Daoy (cell line): ENCODE measurements around the gene ACCSL. TPM values are rescaled to one million over a fixed set of nuclear protein-coding genes. Genes with fewer than 3 reads are reported as not detected.

Experiments
- DNase-seq: peaks from one replicate; pipeline ENCODE4 v3.0.0-alpha.2; 2015; ENCODE audit warnings: low read depth
- total RNA-seq: library from RNA; depleted of rRNA; stranded (reverse); fragments of >200 nt; shearing (Covaris generic); gene quantifications from 2 replicates; pipeline ENCODE4 v1.2.3, GENCODE V29; 2014; rRNA removed

ACCSL gene
- total RNA-seq = not detected in 2 replicates

DNA sequence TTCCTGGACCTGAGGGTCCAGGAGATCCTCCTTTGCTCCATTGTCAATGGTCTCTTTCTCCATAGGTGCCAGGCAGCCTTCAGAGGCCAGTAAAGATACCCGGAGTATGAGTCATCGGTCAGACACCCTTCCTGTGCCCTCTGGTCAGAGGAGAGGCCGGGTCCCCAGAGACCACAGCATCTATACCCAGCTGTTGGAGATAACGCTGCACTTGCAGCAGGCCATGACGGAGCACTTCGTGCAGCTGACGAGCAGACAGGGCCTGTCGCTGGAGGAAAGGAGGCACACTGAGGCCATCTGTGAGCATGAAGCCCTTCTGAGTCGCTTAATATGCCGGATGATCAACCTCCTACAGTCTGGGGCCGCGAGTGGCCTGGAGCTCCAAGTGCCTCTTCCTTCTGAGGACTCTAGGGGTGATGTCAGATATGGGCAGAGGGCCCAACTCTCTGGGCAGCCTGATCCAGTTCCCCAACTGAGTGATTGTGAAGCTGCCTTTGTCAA is at the start of gene ACCSL:
Gene ACCSL, plus strand, starts transcription at position 51 of the 501 bp plus-strand sequence. Its CDS starts 56 bp downstream, at position 107.
- no peak for DNase-seq

DNA sequence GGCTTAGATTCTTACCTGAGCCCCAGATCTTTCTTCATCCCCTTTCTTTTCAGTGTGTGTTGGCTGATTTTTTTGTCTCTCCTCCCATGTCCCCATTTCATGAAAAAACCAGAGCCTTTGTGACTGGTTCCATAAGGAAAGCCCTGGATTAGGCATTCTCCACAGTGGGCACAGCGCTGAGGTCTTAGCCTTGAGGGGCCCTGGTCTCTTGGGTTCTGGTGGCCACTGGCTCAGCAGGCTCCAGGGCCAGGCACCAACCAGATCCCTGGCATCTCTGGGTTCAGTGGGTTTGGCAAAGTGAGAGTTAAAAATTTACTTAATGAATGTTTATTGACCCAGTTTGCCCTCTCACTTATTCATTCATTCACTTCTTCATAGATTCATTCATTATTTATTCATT is 49.5 kb upstream of the ACCSL start:
- no peak for DNase-seq

DNA sequence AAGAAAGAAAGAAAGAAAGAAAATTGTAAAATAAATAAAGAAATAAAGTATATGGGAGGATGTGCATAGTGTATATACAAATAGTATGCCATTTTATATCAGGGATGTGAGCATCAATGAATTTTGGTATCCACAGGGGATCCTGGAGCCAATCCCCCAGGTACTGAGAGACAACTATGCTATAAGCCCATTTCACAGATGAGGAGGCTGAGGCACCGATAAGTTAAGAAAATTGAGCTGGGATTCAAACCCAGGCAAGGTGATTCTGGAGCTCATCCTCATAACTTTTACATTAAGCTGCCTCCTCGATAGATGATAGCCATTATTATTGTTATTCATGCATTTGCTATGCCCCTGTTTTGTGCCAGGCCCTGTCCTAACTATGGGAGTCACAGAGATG is 47.0 kb upstream of the ACCSL start:
- DNase-seq = no peak

DNA sequence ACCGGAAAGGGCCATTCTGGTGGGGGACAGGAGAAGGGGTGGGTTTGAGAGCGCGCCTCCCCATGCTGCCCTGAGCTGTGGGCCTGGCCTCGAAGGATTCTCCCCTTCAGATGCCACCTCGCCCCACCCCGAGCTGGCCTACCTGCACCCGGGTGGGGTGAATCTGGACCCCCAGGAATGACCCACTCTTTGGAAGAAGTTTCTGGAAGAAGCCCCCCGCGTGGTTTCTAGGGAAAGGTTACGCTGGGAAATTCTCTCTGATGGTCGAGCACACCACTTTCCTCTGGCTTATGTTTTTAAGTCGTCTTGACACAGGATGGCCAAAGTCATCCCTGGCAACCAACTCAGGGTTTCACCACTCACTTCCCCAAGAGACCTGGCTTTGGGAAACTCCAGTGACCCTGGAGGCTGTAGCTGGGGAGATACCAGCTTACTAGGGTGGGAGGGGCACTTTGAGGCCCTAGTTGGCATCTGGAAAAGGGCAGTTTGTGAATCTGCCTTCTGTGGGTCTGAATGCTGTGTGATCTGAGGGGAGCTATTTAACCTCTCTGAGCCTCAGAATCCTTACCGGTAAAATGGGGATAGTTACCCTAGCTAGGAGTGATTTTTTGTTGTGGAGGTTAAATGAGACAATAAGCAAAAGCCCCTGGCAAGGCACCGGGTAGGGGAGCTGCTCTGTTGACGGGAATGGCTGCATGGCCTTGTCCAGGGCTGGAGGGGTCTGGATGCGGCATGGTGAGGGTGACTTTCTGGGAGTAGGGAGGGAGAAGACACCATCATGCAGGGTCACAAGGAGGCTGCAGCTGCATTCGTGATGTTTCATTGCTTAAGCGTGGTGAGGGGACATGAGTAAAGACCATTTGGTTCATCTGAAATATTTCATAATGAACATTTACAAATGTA is 45.3 kb upstream of the ACCSL start:
- DNase-seq = no peak

DNA sequence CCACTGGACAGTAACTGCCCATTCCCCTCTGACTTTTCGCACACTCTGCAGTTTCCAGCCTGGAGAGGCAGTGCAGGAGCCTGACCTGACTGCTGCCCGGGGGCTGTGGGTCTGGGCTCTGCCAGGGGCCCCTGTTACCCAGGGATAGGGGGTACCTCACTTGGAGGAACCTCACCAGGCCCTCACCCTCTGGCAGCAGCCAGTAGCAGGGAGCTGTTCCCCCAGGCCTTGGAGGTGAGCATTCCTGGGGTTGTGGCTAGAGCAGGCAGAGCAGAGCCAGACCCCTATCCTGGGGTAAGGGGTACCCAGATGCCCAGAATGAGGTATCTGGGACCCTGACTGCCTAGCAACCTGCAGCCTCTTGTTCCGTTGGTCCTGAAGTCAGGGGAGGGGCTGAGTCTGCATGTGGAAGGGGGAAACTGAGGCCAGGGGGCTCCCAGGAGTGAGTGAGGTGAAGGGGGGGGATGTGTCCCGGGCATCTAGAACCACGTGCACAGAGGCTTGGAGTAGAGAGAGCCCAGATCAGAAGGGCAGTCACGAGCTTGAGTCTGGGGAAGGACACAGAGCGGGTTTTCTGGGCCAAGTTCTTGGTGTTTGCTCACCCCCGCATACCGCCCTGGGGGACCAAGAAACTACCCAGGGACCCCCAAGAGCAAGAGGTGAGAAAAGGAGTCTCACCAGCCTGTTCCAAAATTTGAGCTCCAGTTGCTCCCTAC is 43.9 kb upstream of the ACCSL start:
- DNase-seq = no peak

DNA sequence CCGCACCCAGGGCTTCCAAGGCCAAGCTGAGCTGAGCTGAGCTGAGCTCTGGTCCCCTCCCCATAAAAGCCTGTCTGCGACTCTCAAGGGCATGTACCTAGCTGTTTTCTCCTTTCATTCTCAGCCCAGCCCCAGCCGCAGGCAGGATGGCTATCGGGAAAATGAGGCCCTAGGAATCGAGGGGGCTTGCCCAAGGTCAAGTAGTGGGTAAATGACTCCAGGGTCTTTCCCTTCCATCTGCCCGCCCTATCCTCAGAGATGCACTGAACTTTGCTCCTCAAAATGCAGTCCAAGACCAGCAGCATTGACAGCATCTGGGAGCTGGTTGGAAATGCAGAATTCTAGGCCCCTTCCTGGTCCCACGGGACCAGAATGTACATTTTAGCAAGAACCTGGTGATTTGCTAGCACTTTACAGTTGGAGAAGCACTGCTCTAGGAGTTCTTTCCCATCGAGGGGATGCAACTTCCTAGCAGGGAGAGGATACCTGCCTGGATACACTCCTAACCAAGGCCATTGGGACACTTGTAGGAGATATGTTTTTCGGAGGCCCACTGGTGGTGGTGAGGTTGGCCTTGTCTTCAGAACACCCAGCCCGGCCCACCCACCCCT is 43.2 kb upstream of the ACCSL start:
- no peak for DNase-seq

DNA sequence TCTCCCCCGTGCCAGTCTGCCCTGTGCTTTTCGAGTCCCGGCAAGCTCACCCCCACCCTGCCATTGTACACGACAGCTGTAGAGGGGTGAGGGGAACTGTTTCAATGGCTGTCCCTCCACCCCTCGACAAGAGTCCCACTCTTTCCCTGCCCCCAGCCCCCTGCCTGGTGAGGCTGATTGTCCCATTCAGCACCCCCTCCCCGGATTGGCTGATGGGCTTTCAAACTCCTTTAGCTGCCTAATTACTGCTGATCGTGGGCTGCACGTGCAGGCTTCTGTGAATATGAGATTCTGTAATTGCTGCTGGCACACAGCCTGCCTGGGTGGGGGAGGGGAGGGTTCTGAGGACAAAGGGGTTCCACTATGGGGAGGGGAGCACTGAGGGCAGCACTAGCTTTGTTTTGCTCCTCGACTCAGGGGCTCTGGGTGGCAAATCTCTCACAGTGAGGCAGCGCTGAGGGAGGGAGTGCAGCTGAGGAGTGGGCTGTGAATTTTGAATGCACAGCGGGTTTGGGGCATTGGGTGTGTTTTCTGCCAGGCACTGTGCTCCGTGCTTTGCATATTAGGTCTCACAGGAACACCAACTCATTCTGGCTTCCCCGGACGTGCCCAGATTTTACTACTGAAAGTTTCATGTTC is 42.6 kb upstream of the ACCSL start:
- no peak for DNase-seq

DNA sequence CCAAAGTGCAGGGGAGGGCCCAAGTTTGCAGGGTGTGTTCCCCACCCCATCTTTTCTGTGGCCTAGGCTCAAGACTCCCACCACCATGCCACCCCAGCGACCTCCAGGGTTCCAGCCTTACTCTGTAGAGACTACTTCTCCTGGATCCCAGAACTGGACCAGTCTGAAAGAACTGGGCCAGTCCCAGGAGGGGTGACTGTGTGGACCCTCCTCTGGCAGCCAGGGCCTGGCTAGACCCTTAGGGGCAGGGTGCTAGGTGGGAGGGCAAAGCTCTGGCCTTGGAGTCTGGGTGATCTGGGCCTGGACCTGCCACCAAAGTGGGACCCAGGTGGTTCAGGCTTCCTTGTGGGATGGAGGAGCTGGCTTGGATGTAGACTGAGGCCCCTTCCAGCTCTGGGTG is 41.8 kb upstream of the ACCSL start:
- no peak for DNase-seq

DNA sequence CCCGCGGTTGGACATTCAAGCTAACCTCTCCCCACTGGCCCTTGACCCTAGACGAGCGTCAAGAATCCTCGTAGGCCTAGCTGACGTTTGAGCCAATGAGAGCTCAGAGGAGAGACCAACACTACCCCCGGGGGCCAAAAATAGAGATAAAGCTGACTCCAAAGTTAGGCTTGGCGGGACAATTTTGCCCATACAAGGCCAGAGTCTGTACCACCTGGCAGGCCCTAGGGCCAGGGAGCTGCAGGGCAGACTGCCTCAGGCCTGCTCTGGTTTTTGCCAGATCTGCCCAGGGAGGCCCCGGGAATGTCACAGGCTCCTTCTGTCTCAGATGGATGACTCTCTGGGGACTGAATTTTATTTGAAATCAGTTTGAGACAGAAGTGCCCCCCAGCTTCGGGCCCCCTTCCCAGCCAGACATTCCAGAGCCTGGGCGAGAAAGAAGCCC is 40.8 kb upstream of the ACCSL start:
- DNase-seq = no peak

DNA sequence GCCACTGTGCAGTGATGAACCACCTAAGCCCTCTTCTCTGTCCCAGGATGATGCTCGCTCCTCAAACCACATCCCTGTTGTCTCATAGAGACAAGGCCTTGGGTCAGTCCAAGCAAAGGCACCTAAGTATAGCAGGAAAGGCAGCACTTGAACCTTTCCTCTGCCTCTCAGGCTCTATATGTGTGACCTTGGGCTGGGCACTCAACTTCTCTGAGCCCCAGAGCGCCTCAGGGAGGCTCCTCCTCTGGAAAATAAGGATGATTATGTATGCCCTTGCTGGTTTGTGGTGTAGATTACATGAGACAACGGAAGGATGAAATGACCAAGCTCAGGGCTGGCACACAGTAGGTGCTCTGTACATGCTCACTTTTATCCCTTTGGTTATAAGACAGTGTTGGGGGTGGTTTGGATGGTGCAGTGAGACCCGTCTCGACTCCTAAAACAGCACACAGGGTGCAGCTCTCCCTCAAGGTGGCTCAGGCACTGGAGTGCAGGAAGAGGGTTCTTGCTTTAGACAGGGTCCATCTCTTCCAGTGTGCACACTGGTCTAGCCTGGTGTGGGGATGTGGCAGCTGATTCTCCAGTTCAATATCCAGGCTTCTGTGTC is 40.2 kb upstream of the ACCSL start:
- DNase-seq = no peak

DNA sequence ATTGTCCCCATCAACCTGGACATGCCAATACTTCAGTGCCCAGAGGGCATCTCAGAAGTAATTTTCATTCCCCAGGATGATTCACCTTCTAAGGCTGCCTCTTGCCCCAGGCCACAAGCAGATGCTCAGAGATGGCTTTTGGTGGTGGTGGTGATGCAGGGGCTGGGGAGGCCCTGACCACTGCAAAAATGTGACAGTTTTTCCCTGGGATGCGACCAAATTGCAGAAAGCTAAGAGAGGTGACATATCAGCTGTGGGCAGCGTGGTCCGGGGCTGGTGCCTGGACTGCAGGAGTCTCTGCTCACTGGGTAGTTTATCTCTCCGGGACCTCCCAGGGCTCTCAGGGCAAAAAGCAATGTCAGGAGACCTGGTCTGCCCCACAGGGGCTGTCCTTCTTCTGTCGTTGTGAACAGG is 39.7 kb upstream of the ACCSL start:
- no peak for DNase-seq

DNA sequence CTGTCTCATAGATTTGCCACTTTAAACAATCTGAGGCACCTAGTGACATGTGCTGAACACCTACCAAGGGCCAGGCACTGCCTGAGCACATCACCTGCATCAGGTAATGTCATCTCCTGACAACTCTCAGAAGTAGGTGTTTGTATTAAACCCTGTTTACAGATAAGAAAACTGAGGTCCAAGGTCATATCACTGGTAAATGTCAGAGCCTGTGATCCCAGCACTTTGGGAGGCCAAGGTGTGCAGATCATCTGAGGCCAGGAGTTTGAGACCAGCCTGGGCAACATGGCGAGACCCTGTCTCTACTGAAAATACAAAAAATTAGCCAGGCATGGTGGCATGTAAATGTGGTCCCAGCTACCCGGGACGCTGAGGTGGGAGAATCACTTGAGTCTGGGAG is 39.1 kb upstream of the ACCSL start:
- no peak for DNase-seq

DNA sequence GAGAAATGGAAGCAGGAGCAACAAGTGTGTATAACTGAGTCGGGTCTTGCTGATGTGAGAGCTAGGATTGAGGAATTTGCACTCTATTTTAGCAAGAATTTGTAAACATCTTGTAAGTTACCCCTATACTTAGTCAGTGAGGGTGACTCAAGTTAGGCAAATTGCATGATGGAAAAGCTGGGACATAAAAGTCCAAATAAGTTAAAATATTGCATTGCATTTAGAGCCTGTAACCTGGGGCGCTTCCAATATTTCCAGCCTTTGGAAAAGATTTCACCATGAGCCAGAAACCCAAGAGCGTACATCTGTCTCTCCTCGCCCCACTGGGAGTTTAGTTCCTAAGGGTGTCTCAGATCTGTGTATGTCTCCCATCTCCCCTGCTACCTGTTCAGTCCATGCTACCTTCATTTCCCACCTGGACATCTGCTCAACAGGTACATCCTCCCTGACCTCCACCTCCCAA is 37.0 kb upstream of the ACCSL start:
- DNase-seq = no peak

DNA sequence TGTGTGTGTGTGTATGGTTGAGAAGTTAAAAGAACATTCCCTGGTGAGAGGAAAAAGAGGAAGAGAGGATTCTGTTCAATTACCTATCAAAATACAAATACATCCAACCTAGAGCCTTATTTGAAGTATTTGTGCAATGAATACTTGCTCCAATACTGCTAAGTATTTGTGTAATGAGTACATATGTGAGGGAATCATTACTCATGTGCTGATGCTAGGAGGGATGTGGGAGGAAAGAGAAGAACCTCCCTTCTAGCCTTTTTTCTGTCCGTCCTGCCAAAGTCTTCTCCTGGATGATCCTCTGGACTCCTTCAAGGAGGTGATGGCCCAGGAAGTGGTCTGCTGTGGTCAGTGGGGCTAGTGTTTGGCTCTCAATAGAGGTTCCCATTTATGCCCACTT is 36.0 kb upstream of the ACCSL start:
- no peak for DNase-seq

DNA sequence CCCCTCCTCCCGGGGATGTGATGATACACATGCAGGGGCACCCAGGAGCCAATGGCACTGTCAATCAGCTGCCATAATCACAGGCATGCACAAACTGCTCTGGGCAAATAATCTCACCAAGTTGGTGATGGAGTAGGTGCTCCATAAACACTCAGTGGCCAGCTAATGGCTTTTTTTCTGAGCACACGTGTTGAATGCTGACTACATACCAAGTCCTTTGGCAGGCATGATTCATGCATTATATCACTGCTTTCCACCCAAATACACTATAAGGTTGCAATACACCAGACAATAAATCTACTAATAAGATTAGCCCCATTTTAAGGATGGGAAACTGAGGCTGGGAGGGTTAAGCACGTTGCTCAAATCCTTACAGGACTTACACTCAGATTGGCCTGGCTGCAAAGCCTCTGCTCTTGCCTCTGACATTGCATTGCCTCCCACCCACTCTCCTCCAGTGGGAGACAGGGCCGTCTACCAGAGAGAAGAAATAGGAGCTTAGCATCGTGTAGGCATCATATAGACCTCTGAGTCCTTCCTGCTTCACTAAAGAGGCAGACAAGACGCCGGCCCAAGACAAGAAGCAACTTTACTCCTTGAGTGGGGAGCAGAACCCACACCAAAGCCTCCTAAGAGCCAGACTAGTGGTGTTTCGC is 32.7 kb upstream of the ACCSL start:
- DNase-seq = no peak

DNA sequence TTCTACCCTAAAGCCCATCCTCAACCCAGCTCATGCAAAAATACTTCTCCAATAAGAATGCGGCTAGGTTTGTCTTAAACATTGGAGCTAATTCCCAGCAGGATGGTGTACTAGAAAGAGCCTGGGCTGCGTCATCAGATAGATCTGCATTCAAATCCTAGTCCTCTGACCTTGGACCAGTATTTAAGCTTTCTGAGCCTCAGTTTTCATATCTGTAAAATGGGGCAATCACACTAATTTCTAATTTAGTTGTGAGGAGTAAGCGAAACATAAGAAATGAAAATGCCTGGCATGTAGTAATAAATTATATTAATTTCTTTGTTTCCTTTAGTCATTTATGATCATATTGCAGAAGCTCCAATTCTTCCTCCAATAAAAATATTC is 32.2 kb upstream of the ACCSL start:
- DNase-seq = no peak

DNA sequence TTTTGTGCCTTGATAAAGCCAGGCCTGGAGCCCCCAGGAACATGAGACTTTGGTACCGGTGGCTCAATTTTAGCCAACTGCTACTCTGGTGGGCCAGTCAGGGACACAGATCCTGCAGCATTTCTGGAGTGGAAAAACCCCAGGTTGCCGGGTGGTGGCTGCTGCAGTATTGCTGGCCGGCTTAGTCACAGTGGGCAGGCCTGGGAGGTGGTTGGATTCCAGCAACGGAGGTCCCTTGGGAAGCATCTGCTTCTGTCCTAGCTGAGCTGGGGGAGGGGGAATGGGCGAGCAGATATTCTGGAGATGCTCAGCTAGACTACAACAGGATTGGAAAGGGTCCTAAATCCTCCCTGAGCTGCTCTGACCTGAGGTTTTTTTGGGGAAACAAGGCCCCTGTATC is 31.6 kb upstream of the ACCSL start:
- peak; percentile 42 for DNase-seq

DNA sequence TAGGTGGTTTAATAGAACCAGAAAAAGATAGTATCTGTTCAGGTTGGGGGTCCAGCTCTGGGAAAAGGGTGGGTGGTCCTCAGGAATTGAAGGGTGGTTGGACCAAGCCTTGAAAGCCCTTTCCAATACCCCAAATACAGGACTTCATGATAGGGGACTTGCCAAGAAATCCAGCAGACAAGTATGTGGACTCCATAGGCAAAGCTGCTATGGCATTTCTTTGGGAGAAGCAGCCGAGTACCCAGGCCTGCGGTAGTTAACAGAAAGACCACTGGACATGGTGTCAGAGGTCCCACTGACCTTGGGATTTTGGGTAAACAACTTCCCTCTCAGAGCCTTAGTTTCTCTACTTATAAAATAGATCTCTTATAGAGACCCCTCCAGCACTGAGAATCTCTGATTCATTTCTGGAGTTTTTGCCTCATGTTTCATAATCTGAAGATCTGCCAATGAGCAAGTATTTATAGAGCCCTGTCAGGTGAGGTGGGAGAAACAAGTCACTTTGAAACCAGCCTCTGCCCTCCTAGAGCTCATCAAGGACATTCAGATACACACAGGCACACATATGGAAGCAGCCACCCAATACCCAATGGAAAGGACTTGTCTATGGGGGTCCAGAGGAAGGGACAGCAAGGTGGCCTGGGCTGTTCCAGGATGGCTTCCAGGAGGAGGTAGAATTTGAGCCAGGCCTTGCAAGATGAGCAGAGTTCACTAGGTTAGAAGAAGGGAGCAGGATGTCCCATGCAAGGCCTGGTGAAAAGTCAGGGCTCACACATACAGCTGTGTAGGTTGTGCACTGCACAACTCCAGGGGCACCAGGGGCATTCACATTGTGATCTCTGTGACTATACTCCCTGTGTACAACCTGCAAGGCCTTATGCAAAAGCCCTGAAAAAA is 31.0 kb upstream of the ACCSL start:
- no peak for DNase-seq

DNA sequence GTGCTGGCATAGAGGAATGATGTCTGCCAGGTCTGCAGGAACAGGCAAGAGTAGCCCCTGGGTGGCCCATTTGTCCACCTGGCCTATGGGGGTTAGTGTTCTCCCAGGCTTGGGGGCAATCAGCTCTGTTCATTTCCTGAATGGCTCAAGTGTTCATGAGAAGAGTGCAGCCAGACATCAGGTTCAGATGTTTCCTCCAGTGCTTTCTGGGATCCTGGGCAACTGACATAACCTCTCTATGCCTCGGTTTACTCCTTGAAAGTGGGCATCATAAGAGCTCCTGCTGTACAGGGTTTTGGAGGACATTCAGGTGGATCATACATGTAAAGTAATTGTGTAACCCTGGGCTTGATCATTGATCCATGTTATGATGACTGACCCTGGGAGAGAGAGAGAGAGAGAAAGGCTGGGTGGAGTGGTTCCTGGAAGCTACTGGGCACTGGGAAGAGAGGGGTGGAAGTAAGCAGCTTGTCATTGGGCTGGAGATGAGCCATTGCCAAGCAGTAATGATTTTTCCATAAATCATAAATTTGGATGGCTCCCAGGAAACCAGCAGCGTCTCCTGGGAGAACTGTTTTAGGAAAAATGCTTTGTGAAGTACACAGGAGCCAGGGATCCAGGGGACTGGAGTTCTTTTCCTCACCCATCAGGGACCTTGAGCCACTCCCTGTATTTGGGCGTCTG is 30.2 kb upstream of the ACCSL start:
- no peak for DNase-seq
